HL-60 (cell line): ENCODE data around the gene KLHDC1.

ENCODE experiments used
- DNase-seq, 2 experiments: peaks; one replicate each; pipeline ENCODE4 v3.0.0-alpha.2; 2010 to 2020; ENCODE audit warnings: low read depth in 1 of 2, low spot score in 1 of 2
- H3K27ac ChIP-seq: fragments of 250-450 bp; sonication (Bioruptor Pico); replicated peaks from 2 replicates; pipeline ENCODE4 v1.5.1; 2020; ENCODE audit warnings: mild to moderate bottlenecking, moderate library complexity
- H3K27me3 ChIP-seq: fragments of 250-450 bp; sonication (Bioruptor Pico); 2 replicates; pipeline ENCODE4 v1.5.1; 2021; ENCODE audit warnings: mild to moderate bottlenecking, moderate library complexity; ENCODE audit not compliant: insufficient read depth, poor library complexity, severe bottlenecking
- H3K4me3 ChIP-seq: replicated peaks from 2 replicates; pipeline ENCODE4 v1.5.1; 2011; ENCODE audit warnings: mild to moderate bottlenecking, control low read depth, low read length; ENCODE audit not compliant: insufficient read depth
- GABPA ChIP-seq: IDR thresholded peaks from 2 replicates; pipeline ENCODE4 v1.6.1; 2012; ENCODE audit warnings: low read depth
- POLR2AphosphoS5 ChIP-seq: IDR thresholded peaks from 2 replicates; pipeline ENCODE4 v1.6.1; 2012; ENCODE audit warnings: low read depth
- SPI1 ChIP-seq: IDR thresholded peaks from 2 replicates; pipeline ENCODE4 v1.6.1; 2012; ENCODE audit warnings: low read depth, mild to moderate bottlenecking, borderline replicate concordance
- TF ChIP-seq, protein P1 (sequence below): IDR thresholded peaks from one replicate; pipeline ENCODE4 v1.5.1; 2011; ENCODE audit warnings: low read length, control low read depth, inconsistent platforms; ENCODE audit not compliant: insufficient read depth
- TF ChIP-seq, protein P2 (sequence below): IDR thresholded peaks from 2 replicates; pipeline ENCODE4 v1.6.1; 2012; ENCODE audit warnings: low read depth; ENCODE audit not compliant: insufficient replicate concordance

Gene KLHDC1

DNA sequence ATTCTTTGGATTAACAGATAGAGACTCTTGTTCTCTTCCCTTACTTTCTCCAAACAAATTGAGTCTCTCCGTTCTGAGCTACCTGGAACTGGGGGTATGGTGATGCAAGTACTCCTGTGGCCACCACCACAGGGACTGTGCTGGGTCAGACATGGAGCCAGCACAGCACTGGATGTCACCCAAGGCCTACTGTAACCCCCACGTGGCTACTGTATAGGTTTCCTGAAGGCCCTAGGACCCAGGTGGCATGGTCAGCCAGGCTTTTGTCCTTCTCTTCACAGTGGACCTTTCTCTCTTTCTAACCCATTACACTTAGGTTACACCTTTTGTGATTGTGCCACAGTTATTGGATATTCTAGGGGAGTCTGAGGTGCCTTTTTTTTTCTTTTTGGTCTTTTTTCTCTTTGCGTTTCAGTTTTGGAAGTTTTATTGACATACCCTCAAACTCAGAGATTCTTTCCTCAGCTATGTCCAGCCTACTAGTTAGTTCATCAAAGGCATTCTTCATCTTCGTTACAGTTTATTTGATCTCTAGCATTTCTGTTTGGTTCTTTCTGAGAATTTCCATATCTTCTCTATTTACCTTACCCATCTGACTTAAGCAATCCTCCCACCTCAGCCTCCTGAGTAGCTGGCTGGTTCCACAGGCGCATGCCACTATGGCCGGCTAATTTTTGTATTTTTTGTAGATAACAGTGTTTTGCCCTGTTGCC lies 69.1 kb downstream of the KLHDC1 start:
- H3K27me3 ChIP-seq, result no peaks in the 10 kb centered on the region
- no peak overlapping the region for H3K27ac ChIP-seq
- no peak overlapping the region for H3K4me3 ChIP-seq
- no peak for DNase-seq
- TF ChIP-seq, protein P1, sequence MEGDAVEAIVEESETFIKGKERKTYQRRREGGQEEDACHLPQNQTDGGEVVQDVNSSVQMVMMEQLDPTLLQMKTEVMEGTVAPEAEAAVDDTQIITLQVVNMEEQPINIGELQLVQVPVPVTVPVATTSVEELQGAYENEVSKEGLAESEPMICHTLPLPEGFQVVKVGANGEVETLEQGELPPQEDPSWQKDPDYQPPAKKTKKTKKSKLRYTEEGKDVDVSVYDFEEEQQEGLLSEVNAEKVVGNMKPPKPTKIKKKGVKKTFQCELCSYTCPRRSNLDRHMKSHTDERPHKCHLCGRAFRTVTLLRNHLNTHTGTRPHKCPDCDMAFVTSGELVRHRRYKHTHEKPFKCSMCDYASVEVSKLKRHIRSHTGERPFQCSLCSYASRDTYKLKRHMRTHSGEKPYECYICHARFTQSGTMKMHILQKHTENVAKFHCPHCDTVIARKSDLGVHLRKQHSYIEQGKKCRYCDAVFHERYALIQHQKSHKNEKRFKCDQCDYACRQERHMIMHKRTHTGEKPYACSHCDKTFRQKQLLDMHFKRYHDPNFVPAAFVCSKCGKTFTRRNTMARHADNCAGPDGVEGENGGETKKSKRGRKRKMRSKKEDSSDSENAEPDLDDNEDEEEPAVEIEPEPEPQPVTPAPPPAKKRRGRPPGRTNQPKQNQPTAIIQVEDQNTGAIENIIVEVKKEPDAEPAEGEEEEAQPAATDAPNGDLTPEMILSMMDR, result no peak
- TF ChIP-seq SPI1 (no peak), POLR2AphosphoS5 (no peak)
- TF ChIP-seq, protein P2, sequence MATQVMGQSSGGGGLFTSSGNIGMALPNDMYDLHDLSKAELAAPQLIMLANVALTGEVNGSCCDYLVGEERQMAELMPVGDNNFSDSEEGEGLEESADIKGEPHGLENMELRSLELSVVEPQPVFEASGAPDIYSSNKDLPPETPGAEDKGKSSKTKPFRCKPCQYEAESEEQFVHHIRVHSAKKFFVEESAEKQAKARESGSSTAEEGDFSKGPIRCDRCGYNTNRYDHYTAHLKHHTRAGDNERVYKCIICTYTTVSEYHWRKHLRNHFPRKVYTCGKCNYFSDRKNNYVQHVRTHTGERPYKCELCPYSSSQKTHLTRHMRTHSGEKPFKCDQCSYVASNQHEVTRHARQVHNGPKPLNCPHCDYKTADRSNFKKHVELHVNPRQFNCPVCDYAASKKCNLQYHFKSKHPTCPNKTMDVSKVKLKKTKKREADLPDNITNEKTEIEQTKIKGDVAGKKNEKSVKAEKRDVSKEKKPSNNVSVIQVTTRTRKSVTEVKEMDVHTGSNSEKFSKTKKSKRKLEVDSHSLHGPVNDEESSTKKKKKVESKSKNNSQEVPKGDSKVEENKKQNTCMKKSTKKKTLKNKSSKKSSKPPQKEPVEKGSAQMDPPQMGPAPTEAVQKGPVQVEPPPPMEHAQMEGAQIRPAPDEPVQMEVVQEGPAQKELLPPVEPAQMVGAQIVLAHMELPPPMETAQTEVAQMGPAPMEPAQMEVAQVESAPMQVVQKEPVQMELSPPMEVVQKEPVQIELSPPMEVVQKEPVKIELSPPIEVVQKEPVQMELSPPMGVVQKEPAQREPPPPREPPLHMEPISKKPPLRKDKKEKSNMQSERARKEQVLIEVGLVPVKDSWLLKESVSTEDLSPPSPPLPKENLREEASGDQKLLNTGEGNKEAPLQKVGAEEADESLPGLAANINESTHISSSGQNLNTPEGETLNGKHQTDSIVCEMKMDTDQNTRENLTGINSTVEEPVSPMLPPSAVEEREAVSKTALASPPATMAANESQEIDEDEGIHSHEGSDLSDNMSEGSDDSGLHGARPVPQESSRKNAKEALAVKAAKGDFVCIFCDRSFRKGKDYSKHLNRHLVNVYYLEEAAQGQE, result no peak

DNA sequence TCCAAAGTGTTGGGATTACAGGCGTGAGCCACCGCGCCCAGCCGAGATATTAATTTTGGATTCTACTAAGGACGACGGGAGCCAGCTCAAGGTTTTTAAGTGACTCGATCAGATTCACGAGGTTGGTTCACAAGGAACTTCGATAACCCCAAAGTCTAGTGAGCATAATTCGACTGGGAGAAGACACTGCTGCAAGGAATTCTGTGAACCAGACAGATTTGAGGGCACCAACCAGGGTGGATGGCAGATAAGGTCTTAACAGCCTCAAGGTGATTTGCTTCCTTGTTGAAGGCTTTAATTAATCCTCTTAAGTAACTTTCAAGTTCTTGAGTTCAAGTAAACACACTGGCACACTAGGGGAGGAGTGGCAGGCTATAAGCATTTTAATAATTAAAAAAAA lies 73.9 kb downstream of the KLHDC1 start:
- no peak for DNase-seq
- Histone ChIP-seq H3K4me3 (peak overlapping the region; percentile 39), H3K27me3 (no peaks in the 10 kb centered on the region), H3K27ac (peak overlapping the region; percentile 91)
- no peak for TF ChIP-seq POLR2AphosphoS5
- TF ChIP-seq GABPA, result no peak
- TF ChIP-seq, protein P1, result no peak
- TF ChIP-seq, protein P2, result no peak
- TF ChIP-seq SPI1, result no peak

DNA sequence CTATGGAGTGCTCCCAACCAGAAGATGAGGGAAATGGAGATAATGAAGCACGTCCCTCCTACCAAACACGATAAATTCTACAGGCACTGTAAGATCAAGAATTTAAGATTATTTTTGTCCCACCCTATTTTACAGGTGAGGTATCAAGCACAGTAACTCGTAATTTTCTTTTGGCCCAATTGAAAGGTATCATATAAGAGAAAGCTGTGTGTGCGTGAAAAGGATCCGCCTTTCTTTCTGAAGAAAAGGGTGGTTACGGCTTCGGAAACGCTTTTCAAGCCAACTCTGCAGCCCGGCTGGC lies 74.3 kb downstream of the KLHDC1 start:
- TF ChIP-seq, protein P2, result no peak
- TF ChIP-seq SPI1, result no peak
- no peak for DNase-seq

More for the DNA sequence above, 74.3 kb downstream of the KLHDC1 start:
- peak overlapping the region; percentile 39 for H3K4me3 ChIP-seq
- H3K27ac ChIP-seq, result peak overlapping the region; percentile 91
- no peaks in the 10 kb centered on the region for H3K27me3 ChIP-seq
